B cell (primary cell): ENCODE results near the gene KPRP.

Experiments used
- CTCF ChIP-seq: fragments of 200-600 bp; IDR thresholded peaks from one replicate; pipeline ENCODE4 v1.8.0; 2022; ENCODE audit warnings: antibody characterized with exemption, mild to moderate bottlenecking
- EZH2 ChIP-seq: IDR thresholded peaks from 2 replicates; pipeline ENCODE4 v1.6.1; 2012; ENCODE audit warnings: borderline replicate concordance, low read depth, mild to moderate bottlenecking, moderate library complexity, low read length; ENCODE audit not compliant: insufficient read depth, poor library complexity, severe bottlenecking

DNA sequence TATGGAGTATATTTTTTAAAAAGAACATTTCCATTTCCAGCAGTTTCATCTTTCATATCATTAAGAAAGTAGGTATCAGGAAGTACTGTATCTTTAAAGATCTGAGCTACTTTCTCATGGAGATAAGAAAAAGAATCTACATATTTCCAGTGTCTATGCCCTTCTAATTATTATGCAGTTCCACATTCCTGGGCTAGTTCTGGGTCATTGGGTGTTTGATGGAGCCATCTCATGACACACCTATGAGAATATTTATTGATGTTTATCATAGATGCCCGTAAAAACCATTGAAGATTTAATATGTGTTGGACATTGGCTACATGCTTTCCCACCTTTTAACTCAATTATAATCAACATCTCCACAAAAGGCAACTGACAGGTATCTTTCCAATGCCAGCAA is 28.8 kb upstream of the KPRP start:
- TF ChIP-seq CTCF: no peak
- no peak for TF ChIP-seq EZH2
